Gastroesophageal sphincter (tissue), 3 donors: ENCODE results near the gene BANK1.

ENCODE experiments used
- CTCF ChIP-seq, 4 experiments: fragments of 200-600 bp in 2 of 4; fragments of 450-650 bp in 2 of 4; sonication (generic) in 1 of 4; IDR thresholded peaks; one replicate each; pipeline ENCODE4 v1.5.1; 2017 to 2019; ENCODE audit warnings: antibody characterized with exemption in 4 of 4, mild to moderate bottlenecking in 2 of 4, moderate library complexity in 2 of 4
- EP300 ChIP-seq: sonication (generic); formaldehyde crosslinking; IDR thresholded peaks from one replicate; pipeline ENCODE4 v1.6.1; 2017; ENCODE audit warnings: antibody characterized with exemption, mild to moderate bottlenecking
- POLR2AphosphoS5 ChIP-seq: sonication (generic); formaldehyde crosslinking; IDR thresholded peaks from one replicate; pipeline ENCODE4 v1.6.1; 2017; ENCODE audit warnings: antibody characterized with exemption

- TF ChIP-seq CTCF (IDR thresholded peaks at IDR 0.05) (no peak), EP300 (no peak), POLR2AphosphoS5 (no peak)
Observed at GRCh38 chr4:101948951-101949350, 158.4 kb downstream of the BANK1 start.
